Measurements from ENCODE around the gene GNLY. TPM values are rescaled to one million over a fixed set of nuclear protein-coding genes. Genes with fewer than 3 reads are reported as not detected.

Gene GNLY
- total RNA-seq, 1 experiment from 2014 or later: not detected

DNA sequence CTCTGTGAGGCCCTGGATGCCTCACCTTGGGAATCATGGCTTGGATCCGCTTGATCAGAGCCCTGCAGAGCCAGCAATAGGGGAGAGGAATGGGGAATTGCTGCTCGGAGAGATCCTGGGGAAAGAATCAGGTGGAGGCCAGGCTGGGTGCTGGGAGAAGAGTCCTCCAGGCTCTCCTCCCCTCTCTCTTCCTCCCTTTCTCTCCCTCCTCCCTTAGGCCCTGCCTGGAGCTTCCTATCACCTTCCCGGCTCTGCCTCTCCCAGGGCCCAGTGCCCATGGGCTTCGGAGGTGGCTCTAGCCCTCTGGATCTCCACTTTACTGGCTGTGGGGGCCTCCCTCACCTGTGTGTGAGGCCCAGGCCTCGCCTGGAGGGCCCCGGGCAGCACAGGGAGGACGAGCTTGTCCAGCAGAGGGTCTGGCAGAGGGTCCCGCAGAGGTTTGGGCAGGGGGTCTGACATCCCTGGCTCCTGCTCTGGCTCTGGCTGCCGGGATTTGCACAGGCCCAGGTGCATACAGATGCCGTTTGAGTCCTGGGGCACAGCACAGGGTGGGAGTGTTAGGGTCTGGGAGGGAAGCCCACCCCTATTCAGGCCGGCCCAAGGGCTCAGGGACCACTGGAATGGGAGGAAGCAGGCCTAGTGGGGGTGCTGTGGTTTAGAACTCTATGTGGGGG, 28.8 kb upstream of the GNLY start:
- H3K9ac ChIP-seq (ENCODE audit: low read length): no peak overlapping the region
- ChIA-PET POLR2A (ENCODE audit: unreplicated experiment) (no interaction called here), CTCF (no interaction called here)
- DNase-seq (no peak), ATAC-seq (no peak)
- H3K4me3 ChIP-seq (ENCODE audit: low read length): no peak overlapping the region
- no peak for TF ChIP-seq EZH2phosphoT487 (IDR thresholded peaks at IDR 0.05; ENCODE audit: borderline replicate concordance, low read length)
- no peak for TF ChIP-seq EZH2 (IDR thresholded peaks at IDR 0.05; ENCODE audit: low read length, unreplicated experiment)
- TF ChIP-seq, protein P1, sequence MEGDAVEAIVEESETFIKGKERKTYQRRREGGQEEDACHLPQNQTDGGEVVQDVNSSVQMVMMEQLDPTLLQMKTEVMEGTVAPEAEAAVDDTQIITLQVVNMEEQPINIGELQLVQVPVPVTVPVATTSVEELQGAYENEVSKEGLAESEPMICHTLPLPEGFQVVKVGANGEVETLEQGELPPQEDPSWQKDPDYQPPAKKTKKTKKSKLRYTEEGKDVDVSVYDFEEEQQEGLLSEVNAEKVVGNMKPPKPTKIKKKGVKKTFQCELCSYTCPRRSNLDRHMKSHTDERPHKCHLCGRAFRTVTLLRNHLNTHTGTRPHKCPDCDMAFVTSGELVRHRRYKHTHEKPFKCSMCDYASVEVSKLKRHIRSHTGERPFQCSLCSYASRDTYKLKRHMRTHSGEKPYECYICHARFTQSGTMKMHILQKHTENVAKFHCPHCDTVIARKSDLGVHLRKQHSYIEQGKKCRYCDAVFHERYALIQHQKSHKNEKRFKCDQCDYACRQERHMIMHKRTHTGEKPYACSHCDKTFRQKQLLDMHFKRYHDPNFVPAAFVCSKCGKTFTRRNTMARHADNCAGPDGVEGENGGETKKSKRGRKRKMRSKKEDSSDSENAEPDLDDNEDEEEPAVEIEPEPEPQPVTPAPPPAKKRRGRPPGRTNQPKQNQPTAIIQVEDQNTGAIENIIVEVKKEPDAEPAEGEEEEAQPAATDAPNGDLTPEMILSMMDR (conservative IDR thresholded peaks at IDR 0.05; ENCODE audit: low read depth, low read length): no peak
- H3K4me2 ChIP-seq (ENCODE audit: low read length): no peak overlapping the region
- H3K36me3 ChIP-seq (ENCODE audit: low read depth, low read length): no peaks in the 10 kb centered on the region
- no peaks in the 10 kb centered on the region for H3K9me3 ChIP-seq (ENCODE audit: low read length)
- H3F3A ChIP-seq (ENCODE audit: low read length, unreplicated experiment): no peaks in the 10 kb centered on the region
- no peaks in the 10 kb centered on the region for H4K20me1 ChIP-seq (ENCODE audit: low read length)
- H3K9me2 ChIP-seq (replicated peaks; ENCODE audit: low read length): no peaks in the 10 kb centered on the region
- intact Hi-C loops (cut with micrococcal nuclease): no loop called here
- H3K79me2 ChIP-seq (ENCODE audit: low read length): no peaks in the 10 kb centered on the region
- 0 out of 2 replicates have a peak, but pooled peaks cover 4% of the 10 kb centered on the region for H3K4me1 ChIP-seq (ENCODE audit: insufficient read depth, low read length)
- no peak overlapping the region for H2AFZ ChIP-seq (ENCODE audit: low read length)
- H3K27ac ChIP-seq (ENCODE audit: low read length): no peak overlapping the region
- H3K27me3 ChIP-seq (ENCODE audit: low read length): no peaks in the 10 kb centered on the region
- no TSS peak for BruUV-seq (replicated peaks)

- Histone ChIP-seq H3K9me2 (replicated peaks; ENCODE audit: low read length) (no peaks in the 10 kb centered on the region), H3K4me1 (ENCODE audit: insufficient read depth, low read length) (0 out of 2 replicates have a peak, but pooled peaks cover 4% of the 10 kb centered on the region), H4K20me1 (ENCODE audit: low read length) (no peaks in the 10 kb centered on the region), H3K9ac (ENCODE audit: low read length) (no peak overlapping the region), H3K27ac (ENCODE audit: low read length) (no peak overlapping the region), H3K36me3 (ENCODE audit: low read depth, low read length) (no peaks in the 10 kb centered on the region), H3K4me2 (ENCODE audit: low read length) (no peak overlapping the region), H3F3A (ENCODE audit: low read length, unreplicated experiment) (no peaks in the 10 kb centered on the region), H3K9me3 (ENCODE audit: low read length) (no peaks in the 10 kb centered on the region), H3K79me2 (ENCODE audit: low read length) (no peaks in the 10 kb centered on the region), H2AFZ (ENCODE audit: low read length) (no peak overlapping the region), H3K4me3 (ENCODE audit: low read length) (no peak overlapping the region), H3K27me3 (ENCODE audit: low read length) (no peaks in the 10 kb centered on the region)
- ChIA-PET POLR2A (ENCODE audit: unreplicated experiment) (no interaction called here), CTCF (no interaction called here)
- TF ChIP-seq, protein P1 (conservative IDR thresholded peaks at IDR 0.05; ENCODE audit: low read depth, low read length): no peak
- TF ChIP-seq EZH2 (IDR thresholded peaks at IDR 0.05; ENCODE audit: low read length, unreplicated experiment): no peak
- no peak for TF ChIP-seq EZH2phosphoT487 (IDR thresholded peaks at IDR 0.05; ENCODE audit: borderline replicate concordance, low read length)
- ATAC-seq (no peak), DNase-seq (no peak)
- intact Hi-C loops (cut with micrococcal nuclease): no loop called here
- no TSS peak for BruUV-seq (replicated peaks)
These were observed 28.1 kb upstream of the GNLY start for GRCh38 chr2:85666016-85666415.

Data from PC-3 (cell line).